Prostate gland (tissue), 2 donors: ENCODE data around the gene PKP4. TPM values are rescaled to one million over a fixed set of nuclear protein-coding genes. Genes with fewer than 3 reads are reported as not detected.

Experiments used
- DNase-seq: peaks from one replicate; pipeline ENCODE4 v3.0.0-alpha.2; 2019; ENCODE audit warnings: low spot score
- H3K27ac ChIP-seq, 2 donors: fragments of 200-600 bp; sonication (generic); 2 replicates each; pipeline ENCODE4 v1.5.1; 2017 to 2019
- H3K27me3 ChIP-seq: fragments of 200-600 bp; sonication (generic); replicated peaks from 2 replicates; pipeline ENCODE4 v1.5.1; 2019; ENCODE audit not compliant: insufficient read depth
- H3K36me3 ChIP-seq, 2 donors: fragments of 200-600 bp; sonication (generic); 1 replicate in 1 of 2; 2 replicates in 1 of 2; pipeline versions ENCODE4 v1.5.1 to v1.8.1; 2017 to 2019
- H3K4me1 ChIP-seq: fragments of 200-600 bp; sonication (generic); replicated peaks from 2 replicates; pipeline ENCODE4 v1.5.1; 2019
- H3K4me3 ChIP-seq, 2 donors: fragments of 200-600 bp; sonication (generic); 2 replicates each; pipeline ENCODE4 v1.5.1; 2017 to 2019
- H3K9me3 ChIP-seq: fragments of 200-600 bp; sonication (generic); 2 replicates; pipeline ENCODE4 v1.5.1; 2017
- POLR2A ChIP-seq: fragments of 450-650 bp; IDR thresholded peaks from one replicate; pipeline ENCODE4 v1.6.1; 2016; ENCODE audit warnings: antibody characterized with exemption, mild to moderate bottlenecking
- POLR2AphosphoS5 ChIP-seq: sonication (generic); formaldehyde crosslinking; IDR thresholded peaks from one replicate; pipeline ENCODE4 v1.6.1; 2017; ENCODE audit warnings: antibody characterized with exemption
- WGBS: methylation state at CpG from one replicate; pipeline ENCODE4 v1.1.5; 2018; 5-methylcytosine and 5-hydroxymethylcytosine counted together
- intact Hi-C: fragments of 100-400 bp; cut with DNase I; formaldehyde crosslinking; loops from one replicate; pipeline ENCODE4 v1.14.2; 2022
- total RNA-seq, 2 donors: library from RNA; depleted of rRNA; stranded (reverse); fragments of >200 nt; gene quantifications; one replicate each; pipeline ENCODE4 v1.1.0, GENCODE V29; 2016
- TF ChIP-seq, protein P1 (sequence below), 4 experiments: fragments of 200-600 bp in 2 of 4; fragments of 450-650 bp in 2 of 4; sonication (generic) in 2 of 4; IDR thresholded peaks; 1 replicate in 3 of 4; 2 replicates in 1 of 4; pipeline ENCODE4 v1.5.1; 2016 to 2019; ENCODE audit warnings: antibody characterized with exemption in 4 of 4, mild to moderate bottlenecking in 2 of 4, moderate library complexity in 2 of 4

The PKP4 gene
- total RNA-seq, 2 donors from 2014 or later: 49.0 to 57.9 TPM

DNA sequence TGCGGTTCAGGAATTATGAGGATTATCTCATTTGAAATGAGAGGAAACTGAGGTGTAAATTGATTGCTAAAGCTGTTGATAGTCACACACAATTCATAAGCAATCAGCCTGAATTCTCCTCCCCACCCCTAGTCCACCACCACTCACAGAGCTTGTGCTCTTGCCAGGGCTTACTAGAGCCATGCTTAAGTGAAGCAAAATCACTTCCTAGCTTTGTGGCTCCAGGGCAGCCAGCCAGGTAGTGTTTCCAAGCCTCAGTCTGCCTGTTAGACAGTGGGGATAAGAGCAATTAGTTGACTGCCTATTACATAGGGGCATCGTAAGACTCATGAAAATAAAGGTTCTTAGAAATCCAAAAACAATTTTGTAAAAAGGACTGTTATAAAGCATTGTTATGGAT lies 87.2 kb downstream of the PKP4 start:
- Histone ChIP-seq H3K27ac (no peak overlapping the region), H3K9me3 (no peaks in the 10 kb centered on the region), H3K27me3 (no peaks in the 10 kb centered on the region), H3K4me3 (no peak overlapping the region), H3K4me1 (no peaks in the 10 kb centered on the region), H3K36me3 (no peaks in the 10 kb centered on the region)
- DNase-seq: no peak
- TF ChIP-seq, protein P1, sequence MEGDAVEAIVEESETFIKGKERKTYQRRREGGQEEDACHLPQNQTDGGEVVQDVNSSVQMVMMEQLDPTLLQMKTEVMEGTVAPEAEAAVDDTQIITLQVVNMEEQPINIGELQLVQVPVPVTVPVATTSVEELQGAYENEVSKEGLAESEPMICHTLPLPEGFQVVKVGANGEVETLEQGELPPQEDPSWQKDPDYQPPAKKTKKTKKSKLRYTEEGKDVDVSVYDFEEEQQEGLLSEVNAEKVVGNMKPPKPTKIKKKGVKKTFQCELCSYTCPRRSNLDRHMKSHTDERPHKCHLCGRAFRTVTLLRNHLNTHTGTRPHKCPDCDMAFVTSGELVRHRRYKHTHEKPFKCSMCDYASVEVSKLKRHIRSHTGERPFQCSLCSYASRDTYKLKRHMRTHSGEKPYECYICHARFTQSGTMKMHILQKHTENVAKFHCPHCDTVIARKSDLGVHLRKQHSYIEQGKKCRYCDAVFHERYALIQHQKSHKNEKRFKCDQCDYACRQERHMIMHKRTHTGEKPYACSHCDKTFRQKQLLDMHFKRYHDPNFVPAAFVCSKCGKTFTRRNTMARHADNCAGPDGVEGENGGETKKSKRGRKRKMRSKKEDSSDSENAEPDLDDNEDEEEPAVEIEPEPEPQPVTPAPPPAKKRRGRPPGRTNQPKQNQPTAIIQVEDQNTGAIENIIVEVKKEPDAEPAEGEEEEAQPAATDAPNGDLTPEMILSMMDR (IDR thresholded peaks at IDR 0.05): no peak
- no peak for TF ChIP-seq POLR2A
- no peak for TF ChIP-seq POLR2AphosphoS5
- 97% methylated on average over 2 of the region's 2 CpGs for WGBS
- intact Hi-C loops: no loop called here

DNA sequence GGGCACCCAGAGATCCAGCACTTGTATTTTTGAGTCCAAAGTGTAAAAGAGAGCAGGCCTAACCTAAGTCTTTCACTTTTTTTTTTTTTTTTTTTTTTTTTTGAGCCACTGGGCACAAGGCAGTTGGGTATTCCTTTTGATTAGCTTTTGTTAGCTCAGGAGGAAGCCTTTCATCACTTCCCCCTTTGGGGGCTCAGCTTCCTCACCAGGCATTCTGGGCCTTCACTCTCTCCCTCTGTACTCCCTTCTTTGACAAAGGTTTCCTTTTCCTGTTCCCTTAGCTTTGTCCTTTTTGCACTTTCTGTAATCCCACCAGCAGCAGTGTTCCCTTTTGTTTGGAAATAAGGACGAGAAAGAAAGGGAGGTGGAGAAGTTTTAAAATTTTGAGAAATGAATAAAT lies 88.2 kb downstream of the PKP4 start:
- H3K36me3 ChIP-seq: no peaks in the 10 kb centered on the region
- WGBS: 57% methylated on average over 1 of the region's 1 CpG

DNA sequence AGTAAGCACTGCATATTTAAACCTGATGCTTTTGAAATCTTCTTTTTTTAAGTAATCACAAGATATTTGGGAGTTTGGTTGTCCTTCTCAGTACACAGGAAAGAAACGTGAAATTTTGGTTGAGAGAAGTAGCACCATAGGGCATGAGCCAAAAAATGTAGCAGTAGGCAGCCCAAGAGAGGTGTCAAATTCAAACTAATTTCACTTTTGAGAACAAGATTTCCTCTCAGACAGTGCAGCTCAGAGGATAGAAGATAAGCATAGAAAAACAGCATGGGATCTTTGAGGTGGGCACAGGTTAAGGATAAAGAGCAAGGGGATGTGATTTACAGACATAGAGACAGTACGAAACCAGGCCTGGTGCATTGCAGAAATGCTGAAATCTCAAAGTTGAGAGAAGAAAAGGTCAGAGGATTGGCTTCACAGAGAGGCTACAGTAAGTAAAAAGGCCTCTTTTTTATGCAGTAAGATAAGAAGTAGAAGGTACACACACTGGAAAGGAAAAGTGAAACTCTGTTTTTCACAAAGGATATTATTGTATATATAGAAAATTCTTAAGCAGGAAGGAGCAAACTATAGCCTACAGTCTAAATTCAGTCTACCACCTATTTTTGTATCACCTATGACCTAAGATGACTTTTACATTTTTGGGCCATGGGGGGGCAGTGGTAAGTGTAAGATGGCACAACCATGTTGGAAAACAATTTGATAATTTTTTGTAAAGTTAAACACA lies 89.8 kb downstream of the PKP4 start:
- no peaks in the 10 kb centered on the region for H3K36me3 ChIP-seq
- H3K4me1 ChIP-seq: no peaks in the 10 kb centered on the region
- H3K27ac ChIP-seq: no peak overlapping the region
- no peak for TF ChIP-seq POLR2A
- no peak for TF ChIP-seq POLR2AphosphoS5
- TF ChIP-seq, protein P1 (IDR thresholded peaks at IDR 0.05): no peak
- H3K4me3 ChIP-seq: no peak overlapping the region
- intact Hi-C loops: no loop called here
- DNase-seq: no peak
- no peaks in the 10 kb centered on the region for H3K9me3 ChIP-seq
- no peaks in the 10 kb centered on the region for H3K27me3 ChIP-seq
- 72% methylated on average over 2 of the region's 2 CpGs for WGBS

More for the DNA sequence above, 88.2 kb downstream of the PKP4 start:
- H3K27ac ChIP-seq: no peak overlapping the region
- TF ChIP-seq, protein P1 (IDR thresholded peaks at IDR 0.05): no peak
- no peak for TF ChIP-seq POLR2AphosphoS5
- TF ChIP-seq POLR2A: no peak
- no peak for DNase-seq
- H3K4me3 ChIP-seq: no peak overlapping the region
- no peaks in the 10 kb centered on the region for H3K4me1 ChIP-seq
- H3K27me3 ChIP-seq: no peaks in the 10 kb centered on the region
- intact Hi-C loops: no loop called here
- no peaks in the 10 kb centered on the region for H3K9me3 ChIP-seq

DNA sequence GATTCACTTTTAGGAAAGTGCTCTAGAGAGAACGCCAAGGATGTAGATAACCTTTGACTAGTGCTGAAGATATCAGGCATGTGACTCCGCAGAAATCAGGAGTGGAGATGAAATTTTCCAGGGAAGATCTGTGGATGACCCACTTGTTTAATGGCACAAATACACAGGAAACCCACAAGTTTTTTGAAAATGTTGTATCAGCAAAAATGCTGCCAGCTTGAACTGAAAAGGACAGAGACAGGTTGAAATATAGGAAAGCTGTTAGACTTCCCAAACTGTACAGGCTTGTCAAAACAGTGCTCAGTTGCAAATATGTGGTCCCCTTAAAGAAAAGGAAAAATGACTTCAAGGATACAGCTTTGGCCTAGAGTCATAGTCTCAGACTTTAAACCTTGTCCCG lies 96.5 kb downstream of the PKP4 start:
- H3K9me3 ChIP-seq: no peaks in the 10 kb centered on the region
- no peaks in the 10 kb centered on the region for H3K27me3 ChIP-seq
- WGBS: 98% methylated on average over 3 of the region's 3 CpGs
- DNase-seq: no peak
- TF ChIP-seq, protein P1 (IDR thresholded peaks at IDR 0.05): no peak
- TF ChIP-seq POLR2AphosphoS5 (no peak), POLR2A (no peak)
- H3K4me1 ChIP-seq: no peaks in the 10 kb centered on the region
- no peak overlapping the region for H3K27ac ChIP-seq
- no peaks in the 10 kb centered on the region for H3K36me3 ChIP-seq
- intact Hi-C loops: no loop called here
- H3K4me3 ChIP-seq: no peak overlapping the region

DNA sequence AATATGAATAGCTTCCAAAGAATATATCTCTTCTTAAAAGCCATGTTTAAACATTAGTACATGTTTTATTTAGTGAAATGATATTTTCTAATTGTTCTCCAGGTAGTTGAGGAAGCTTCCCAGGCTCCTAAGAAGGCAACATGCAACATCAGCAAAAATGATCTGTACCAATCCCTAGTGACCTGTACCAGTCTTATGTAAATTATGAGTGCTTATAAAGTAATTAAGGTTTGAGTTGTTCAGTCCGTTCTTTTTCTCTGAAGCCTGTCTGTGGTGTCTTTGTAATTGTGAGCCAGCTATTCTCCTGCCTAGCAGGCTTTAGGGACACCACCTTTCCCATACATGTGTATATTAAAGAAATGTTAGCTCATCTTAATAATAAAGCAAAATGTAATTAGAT lies 98.2 kb downstream of the PKP4 start:
- TF ChIP-seq POLR2A (no peak), POLR2AphosphoS5 (no peak)
- TF ChIP-seq, protein P1 (IDR thresholded peaks at IDR 0.05): no peak
- no peaks in the 10 kb centered on the region for H3K4me1 ChIP-seq
- H3K36me3 ChIP-seq: no peaks in the 10 kb centered on the region
- no peaks in the 10 kb centered on the region for H3K9me3 ChIP-seq
- WGBS: 81% methylated on average over 1 of the region's 1 CpG
- intact Hi-C loops: no loop called here
- no peaks in the 10 kb centered on the region for H3K27me3 ChIP-seq
- DNase-seq: no peak
- no peak overlapping the region for H3K27ac ChIP-seq
- no peak overlapping the region for H3K4me3 ChIP-seq
